ENCODE results near the gene PCF11.
"Not testable (repeated sequence)": the region's sequence is repeated elsewhere in the genome, so short reads cannot be mapped to it uniquely, and the experiment has no call there.

PCF11 gene

DNA sequence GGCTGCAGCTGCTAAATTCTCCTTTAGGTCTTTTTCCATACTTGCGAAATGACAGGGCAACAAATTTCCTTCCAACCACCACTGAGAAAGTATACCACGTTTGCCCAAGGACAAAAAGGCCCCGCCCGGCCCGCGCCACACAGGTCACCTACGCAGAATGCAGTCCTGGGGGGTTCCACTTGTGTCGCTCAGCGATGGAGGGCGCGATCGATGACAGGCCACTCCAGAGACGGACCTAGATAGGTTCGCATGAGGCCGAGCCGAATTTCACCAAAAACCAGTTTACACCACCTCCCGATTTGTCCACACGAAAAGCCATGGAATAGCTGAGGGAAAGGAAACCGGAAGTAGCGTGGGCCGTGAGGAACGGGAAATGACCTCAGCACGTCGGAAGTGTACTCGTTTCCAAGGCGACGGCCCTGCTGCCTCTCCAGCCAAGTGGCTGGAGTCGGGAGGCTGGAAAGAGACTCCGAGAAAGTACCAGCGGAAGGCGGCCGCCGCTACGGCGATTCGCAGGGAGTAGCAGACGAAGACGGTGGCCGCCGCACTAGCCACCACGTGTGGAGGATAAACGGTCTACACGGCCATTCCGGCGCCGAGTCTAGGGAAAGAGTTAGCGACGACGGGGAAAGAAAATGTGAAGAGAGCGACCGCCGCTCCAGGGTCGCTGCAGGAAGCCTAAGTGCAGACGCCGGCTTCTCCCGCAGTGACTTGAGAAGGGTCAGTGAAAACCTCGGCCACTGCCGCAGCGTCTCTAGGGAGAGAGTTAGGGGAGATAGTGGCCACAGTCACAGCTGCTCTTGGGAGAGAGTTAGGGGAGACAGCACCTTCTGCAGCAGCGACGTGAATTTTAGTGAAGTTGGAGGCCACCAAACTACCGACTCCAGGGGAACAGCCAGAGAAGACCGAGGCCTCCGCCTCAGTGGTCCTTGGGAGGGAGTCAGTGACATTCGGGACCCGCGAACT lies 36.7 kb downstream of the PCF11 start, which contains the start of gene ANKRD42:
TSS of gene ANKRD42 (plus strand) at position 398 of the 966 bp plus-strand sequence. CDS start 959 bp downstream, outside the sequence.
- peak; percentile 23 to 91 (median 88) for DNase-seq

DNA sequence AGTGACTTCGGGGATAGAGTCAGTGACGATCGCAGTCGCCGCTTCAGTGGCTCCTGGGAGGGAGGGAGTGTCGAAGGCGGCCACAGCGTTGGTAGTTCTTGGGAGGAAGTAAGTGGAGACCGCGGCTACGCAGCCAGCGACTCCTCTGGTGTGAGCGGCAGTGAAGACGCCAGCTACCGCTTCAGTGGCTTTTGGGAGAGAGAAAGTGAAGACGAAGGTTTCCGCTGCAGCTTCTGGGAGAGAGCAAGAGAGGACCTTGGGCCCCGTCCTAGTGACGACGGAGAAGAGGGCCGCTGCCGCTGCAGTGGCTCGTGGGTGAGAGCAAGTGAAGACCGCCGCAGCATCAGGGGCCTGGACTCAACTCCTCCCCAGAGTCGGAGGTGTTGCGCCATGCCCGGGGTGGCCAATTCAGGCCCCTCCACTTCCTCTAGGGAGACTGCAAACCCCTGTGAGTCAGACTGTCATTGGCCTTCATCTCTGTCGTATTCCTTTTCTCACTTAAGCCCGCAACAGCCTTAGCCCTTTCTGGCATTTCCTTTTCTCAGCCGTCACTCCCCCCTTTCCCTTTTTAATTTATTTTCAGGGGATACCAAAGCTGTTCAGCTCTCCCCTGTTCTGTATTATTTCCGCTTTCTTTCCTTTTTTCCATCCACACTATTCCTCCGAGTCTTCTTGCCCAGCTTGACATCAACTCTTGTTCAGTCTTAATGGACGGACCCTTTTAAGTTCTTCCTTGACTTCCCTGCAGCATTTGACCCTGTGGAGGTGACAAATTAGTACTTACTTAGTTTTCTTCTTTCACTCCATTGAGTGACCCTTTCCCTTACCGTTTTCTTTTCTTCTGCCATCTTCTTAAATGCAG lies 37.6 kb downstream of the PCF11 start:
- DNase-seq: peak in 10 of 14 donors; percentile 21 to 66 (median 40)

DNA sequence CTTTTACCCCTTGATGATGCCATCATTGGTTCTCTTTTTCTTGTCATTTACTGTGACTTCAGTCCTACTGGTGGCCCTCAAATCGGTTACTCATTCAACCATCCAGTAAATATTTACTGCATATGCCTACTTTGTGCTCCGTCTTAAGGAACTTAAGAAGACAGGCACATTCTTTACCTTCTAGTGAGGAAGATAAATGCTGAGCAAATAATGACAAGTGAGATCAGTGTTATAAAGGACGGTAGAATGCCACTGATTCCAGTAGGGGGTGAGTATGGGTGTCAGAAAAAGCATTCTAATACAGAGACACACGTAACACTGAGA lies 38.2 kb downstream of the PCF11 start:
- no peak for DNase-seq

DNA sequence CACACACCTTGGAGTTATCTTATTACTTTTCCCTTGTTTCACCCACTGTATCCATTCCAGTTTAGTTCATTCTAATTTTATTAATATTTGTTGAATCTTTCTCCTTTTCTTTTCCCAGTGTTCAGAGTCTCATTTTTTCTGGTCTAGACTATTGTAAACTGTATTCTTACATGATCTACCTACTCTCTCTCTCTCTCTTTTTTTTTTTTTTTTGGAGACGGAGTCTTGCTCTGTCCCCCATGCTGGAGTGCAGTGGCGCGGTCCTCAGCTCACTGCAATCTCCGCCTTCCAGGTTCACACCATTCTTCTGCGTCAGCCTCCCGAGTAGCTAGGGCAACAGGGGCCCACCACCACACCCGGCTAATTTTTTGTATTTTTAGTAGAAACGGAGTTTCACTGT lies 38.7 kb downstream of the PCF11 start:
- no peak for DNase-seq

DNA sequence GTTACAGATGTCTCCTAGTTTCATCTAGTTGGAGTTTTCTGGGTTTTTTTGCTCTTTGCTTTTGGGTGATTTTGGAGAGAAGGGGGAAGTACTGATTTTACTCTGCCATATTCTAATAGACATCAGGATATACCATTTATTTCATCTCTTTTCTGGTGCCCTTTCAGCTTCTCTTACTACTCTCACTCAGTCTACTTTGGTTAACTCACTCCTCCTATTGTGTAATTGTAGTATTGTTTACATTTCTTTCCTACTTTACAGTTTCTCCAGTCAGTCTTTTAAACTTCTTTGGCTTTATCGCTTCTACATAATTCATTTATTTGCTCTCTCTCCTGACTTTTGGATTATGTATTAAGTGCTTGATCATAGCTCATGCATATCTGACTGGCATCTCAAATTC lies 43.1 kb downstream of the PCF11 start:
- no peak for DNase-seq

DNA sequence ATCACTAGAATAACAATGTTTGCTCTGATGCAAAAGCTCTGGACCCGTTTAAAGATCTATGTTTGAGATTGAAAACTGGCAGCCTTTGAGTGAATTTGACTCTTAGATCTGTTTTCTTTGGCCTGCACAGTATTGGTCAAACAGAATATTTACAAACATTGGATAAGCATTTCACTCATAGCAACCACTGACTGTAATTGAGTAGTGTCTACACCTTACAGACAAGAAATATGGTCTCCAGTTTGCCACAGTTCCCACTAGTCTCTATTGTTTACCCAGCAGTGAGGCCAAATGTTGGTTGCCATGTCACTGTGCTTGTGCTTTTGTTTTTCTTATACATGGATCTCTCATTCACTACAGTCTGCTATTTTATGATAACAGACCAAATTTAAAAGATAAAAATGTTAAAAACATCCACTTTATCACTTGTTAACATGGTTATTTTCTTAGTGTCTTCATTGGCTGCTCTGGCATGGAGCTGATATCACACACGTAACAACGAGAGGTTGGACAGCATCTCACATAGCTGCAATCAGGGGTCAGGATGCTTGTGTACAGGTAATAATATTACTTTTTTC lies 48.8 kb downstream of the PCF11 start:
- DNase-seq: no peak

DNA sequence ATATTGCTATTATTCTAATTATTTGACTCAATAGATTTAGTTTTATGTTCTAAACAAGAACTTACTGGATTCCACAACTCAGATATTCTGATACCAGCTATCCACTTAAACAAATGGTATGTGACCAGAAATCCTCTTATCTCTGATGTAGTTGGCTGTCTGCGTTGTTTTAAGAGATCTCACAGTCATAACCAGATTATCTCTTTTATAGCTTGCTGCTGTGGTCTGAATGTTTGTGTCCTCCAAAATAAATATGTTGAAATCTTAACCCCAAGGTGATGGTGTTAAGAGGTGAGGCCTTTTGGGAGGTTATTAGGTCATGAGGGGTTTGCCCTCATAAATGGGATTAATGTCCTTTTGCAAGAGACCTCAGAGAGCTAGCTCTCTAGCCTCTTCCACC lies 49.3 kb downstream of the PCF11 start:
- DNase-seq: no peak

DNA sequence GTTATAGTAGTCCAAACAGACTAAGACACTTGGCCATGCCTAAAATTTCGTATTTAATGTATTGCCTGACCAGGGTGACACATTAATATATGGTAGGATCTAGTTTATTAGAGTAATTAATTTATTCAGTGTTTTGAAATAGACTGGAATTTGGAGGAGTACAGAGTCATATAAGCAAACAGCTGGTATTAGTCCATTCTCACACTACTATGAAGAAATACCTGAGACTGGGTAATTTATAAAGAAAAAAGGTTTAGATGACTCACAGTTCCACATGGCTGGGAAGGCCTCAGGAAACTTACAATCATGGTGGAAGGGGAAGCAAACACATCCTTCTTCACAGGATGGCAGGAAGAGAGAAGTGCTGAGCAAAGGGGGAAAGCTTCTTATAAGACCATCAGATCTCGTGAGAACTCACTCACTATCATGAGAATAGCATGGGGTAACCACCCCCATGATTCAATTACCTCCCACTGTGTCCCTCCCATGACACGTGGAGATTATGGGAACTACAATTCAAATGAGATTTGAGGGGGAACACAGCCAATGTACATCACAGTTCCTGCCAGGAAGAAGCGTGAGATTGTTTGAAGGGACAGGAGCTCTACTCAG lies 49.9 kb downstream of the PCF11 start:
- not testable (repeated sequence) for DNase-seq

DNA sequence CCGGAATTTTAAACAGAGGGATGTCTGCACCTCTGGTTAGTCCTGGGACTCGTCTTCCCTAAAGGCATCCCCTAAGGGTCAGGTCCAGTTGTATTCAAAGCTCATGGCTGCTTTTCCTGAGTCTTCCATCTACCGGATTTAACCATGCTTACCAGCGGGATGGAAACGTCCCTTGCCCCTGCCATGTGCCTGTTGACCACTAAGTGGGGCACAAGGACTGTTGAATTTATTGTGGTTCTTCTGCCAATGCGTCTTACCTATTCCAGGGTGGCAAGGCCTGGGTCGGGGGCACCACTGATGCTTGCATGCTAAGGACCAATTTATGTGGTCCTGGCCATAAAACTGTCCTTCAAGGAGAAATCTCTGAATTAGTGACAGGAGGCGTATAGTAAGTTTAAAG lies 62.2 kb downstream of the PCF11 start:
- peak in 1 of 14 donors; percentile 1 for DNase-seq

DNA sequence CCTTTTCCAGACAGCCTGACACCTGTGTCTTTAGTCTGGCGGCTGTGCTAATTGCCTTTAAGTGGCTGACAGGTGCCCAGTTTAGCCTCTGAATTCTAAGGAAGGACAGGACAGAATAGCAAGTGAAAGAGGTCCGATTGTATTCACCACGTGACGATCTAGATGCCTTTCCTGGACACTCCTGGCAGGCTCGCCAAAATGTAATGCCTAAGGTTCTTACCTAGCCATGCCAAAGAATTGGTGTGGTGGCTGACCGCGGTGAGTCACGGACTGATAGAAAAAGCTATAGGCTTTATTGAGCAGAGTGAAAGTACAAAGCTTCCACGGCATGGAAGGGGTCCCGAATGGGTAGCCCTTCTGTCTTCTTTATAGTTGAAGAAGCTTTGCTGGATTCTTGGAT lies 63.3 kb downstream of the PCF11 start:
- no peak for DNase-seq

DNA sequence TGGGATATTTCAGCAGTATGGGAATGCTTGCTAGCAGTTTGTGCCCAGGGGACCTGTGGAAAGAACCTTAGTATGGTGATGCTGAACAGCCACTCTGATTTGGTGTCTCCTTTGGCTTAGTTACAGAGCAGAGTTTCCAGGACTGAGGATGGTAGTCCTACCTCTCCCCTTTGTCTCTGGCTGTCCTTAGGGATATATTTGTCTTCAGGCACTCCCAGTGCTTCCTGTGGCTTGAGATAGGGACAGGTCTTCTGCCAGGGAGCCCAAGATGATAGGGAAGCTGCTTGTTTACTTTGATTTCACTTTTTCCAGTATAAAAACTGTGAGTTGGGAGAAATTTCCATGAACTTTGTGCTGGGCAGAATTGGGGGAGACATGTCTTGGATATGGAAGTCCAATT lies 64.8 kb downstream of the PCF11 start:
- DNase-seq: no peak

DNA sequence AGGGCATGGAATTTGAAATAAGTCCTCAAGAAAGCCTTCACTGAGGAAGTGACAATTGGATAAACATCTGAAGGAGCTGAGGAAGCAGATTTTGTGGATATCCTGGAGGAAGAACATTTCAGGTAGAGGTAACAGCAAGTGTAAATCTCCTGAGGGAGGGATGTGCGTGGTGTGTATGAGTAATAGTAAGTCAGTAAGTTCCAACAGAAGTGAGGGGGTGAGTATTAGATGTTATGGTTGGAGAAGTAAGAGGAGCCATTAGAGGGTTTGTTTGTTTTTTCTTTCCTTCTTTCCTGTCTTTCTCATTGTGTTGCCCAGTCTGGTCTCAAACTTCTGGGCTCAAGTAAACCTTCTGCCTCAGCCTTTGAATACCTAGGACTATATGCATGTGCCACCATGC lies 65.6 kb downstream of the PCF11 start:
- no peak for DNase-seq

DNA sequence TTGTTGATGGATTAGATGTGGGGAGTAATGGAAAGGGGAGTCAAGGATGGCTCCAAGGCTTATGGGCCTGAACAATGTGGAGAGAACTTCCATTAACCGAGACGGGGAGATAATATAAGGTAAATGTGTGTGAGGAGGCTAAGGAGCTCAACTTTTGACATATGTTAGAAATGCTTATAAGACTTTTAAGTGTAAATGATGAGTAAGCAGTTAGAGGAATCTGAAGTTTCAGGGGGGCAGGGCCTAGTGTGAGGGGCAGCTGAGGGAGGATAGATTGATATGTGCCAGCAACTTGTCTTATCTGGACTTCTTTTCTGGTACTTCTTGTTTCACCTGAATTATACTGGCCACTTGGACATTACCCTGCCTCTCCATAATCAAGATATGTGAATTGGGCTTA lies 66.5 kb downstream of the PCF11 start:
- no peak for DNase-seq

DNA sequence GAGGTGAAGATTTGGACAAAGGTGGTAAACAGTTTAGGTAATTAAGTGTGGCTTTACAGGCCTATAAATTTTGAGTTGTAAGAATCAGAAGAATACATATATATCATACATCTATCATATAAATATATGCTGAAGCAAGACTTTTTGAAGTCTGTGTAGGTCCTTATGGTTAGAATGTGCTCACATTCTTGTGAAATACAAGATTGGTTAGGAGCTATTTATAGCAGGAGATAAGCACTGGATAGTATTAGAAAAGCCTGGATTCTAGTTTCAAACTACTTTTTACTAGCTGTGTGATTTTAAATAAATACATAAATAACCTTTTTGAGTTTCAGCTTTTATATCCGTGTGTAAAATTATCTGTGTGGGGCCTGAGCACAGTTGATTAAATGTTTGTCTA lies 78.9 kb downstream of the PCF11 start:
- DNase-seq: no peak
